ENCODE measurements around the gene UNC5B.

The UNC5B gene

DNA sequence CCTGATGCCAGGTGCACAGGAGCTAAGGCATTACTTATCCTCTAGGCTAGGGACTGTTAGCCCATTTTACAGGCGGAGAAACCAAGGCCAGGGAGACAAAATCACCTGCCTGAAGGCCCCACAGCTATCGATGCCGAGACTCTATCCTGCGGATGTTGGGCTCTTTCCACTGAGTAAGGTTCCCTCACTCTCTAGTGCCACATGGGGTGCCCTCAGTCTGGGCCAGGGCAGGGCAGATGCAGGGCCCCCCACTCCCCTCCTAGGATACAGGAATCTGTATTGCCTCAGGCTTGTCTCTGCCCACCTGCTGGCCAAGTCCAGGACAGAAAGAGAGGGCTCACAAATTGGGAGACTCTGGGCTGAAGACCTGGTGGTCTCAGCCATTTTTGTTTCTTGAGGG is 45.7 kb downstream of the UNC5B start:
- intact Hi-C loops (cut with DNase I; ENCODE audit: low total_unique reads), result no loop called here
- Histone ChIP-seq H3K9me3 (no peaks in the 10 kb centered on the region), H3K27me3 (no peaks in the 10 kb centered on the region), H3K36me3 (no peaks in the 10 kb centered on the region), H3K4me3 (no peak overlapping the region), H3K27ac (no peak overlapping the region), H3K4me1 (peaks cover 0 to 39% (median 20%) of the 10 kb centered on the region in 4 donors)
- TF ChIP-seq, protein P1, sequence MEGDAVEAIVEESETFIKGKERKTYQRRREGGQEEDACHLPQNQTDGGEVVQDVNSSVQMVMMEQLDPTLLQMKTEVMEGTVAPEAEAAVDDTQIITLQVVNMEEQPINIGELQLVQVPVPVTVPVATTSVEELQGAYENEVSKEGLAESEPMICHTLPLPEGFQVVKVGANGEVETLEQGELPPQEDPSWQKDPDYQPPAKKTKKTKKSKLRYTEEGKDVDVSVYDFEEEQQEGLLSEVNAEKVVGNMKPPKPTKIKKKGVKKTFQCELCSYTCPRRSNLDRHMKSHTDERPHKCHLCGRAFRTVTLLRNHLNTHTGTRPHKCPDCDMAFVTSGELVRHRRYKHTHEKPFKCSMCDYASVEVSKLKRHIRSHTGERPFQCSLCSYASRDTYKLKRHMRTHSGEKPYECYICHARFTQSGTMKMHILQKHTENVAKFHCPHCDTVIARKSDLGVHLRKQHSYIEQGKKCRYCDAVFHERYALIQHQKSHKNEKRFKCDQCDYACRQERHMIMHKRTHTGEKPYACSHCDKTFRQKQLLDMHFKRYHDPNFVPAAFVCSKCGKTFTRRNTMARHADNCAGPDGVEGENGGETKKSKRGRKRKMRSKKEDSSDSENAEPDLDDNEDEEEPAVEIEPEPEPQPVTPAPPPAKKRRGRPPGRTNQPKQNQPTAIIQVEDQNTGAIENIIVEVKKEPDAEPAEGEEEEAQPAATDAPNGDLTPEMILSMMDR (IDR thresholded peaks at IDR 0.05), result no peak
- no peak for DNase-seq

DNA sequence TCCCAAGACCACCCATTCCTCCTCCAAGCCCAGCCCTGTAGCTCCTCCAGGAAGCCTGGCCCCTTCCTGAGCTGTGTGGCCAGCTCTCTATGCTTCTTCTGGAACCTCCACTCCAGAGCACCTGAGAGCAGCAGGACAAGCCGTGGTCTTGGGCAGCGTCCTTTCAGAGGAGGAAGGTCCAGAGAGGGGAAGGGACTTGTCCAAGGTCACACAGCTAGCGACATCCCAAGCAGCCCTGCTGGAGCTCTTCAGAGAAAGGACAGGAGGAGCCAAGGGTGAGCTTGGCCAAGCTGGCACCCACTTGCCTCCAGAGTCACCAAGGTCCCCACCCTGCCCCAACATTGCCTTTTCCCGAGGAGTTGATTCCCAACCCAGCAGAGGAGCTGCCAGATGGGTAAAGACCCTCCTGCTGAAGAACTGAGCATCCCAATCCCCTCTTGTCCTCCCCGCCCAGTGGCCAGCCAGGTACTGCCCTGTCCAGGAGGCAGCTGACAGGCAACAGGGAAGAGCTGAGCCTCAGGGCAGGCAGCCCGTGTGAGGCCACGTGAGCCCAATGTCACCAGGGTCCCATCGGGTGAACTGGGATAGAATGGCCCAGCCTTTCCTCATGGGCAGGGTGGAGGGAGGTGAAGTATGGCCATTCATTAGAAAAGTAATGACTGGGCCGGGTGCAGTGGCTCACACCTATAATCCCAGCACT is 46.2 kb downstream of the UNC5B start:
- no peaks in the 10 kb centered on the region for H3K9me3 ChIP-seq
- TF ChIP-seq, protein P1 (IDR thresholded peaks at IDR 0.05), result no peak
- H3K27me3 ChIP-seq, result no peaks in the 10 kb centered on the region
- peaks cover 0 to 39% (median 20%) of the 10 kb centered on the region in 4 donors for H3K4me1 ChIP-seq
- no peaks in the 10 kb centered on the region for H3K36me3 ChIP-seq
- H3K4me3 ChIP-seq, result no peak overlapping the region
- no peak for DNase-seq
- intact Hi-C loops (cut with DNase I; ENCODE audit: low total_unique reads), result no loop called here
- H3K27ac ChIP-seq, result no peak overlapping the region

GRCh38 chr10:71259282-71259681 is 46.9 kb downstream of the UNC5B start:
- H3K4me3 ChIP-seq, result no peak overlapping the region
- DNase-seq, result no peak
- H3K9me3 ChIP-seq, result no peaks in the 10 kb centered on the region
- TF ChIP-seq, protein P1 (IDR thresholded peaks at IDR 0.05), result no peak
- intact Hi-C loops (cut with DNase I; ENCODE audit: low total_unique reads), result no loop called here
- H3K36me3 ChIP-seq, result no peaks in the 10 kb centered on the region
- H3K27me3 ChIP-seq, result no peaks in the 10 kb centered on the region
- peak overlapping the region; percentile 53 to 67 for H3K27ac ChIP-seq
- H3K4me1 ChIP-seq, result peaks cover 0 to 39% (median 20%) of the 10 kb centered on the region in 4 donors

GRCh38 chr10:71259815-71260501 is 47.6 kb downstream of the UNC5B start:
- H3K4me1 ChIP-seq, result peaks cover 0 to 39% (median 18%) of the 10 kb centered on the region in 4 donors
- no peak for DNase-seq
- TF ChIP-seq, protein P1 (IDR thresholded peaks at IDR 0.05), result no peak
- no peak overlapping the region for H3K4me3 ChIP-seq
- no peaks in the 10 kb centered on the region for H3K27me3 ChIP-seq
- no peaks in the 10 kb centered on the region for H3K9me3 ChIP-seq
- intact Hi-C loops (cut with DNase I; ENCODE audit: low total_unique reads), result no loop called here
- peak overlapping the region; percentile 53 to 67 for H3K27ac ChIP-seq
- no peaks in the 10 kb centered on the region for H3K36me3 ChIP-seq

DNA sequence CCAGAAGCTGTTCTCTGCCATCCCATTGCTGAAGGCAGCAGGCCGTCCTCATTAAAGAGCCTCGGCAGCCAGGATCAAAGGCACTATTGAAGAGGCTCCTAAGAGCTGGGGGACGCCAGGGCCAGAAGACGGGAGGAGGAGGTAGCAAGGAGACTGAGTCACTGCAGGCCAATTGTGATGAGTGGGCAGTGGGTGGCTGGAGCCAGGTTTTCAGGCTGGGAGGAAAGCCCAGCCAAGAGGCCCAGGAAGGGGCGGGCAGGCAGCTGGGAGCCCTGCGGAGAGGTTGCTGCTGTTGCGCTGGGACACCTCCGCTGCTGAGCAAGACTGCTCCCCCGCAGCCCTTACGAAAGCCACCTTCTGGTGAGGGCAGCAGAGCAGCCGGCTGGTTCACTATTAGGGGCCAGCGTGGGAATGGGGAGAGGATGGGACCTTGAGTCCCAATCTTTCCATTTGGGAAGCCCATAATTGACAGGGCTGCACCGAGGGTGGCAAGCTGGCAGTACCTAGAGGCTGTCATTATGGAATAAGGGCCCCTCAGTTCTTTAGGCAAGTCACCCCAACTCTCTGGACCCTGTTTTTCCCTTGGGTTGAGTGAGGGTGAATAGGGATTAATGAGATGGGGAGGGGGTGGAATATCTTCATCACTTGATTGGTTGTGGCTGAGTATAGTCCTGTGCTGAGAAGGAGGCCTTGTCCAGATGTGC is 48.4 kb downstream of the UNC5B start:
- DNase-seq, result no peak
- TF ChIP-seq, protein P1 (IDR thresholded peaks at IDR 0.05), result no peak
- H3K9me3 ChIP-seq, result no peaks in the 10 kb centered on the region
- peak overlapping the region; percentile 53 to 67 for H3K27ac ChIP-seq
- H3K4me3 ChIP-seq, result no peak overlapping the region
- intact Hi-C loops (cut with DNase I; ENCODE audit: low total_unique reads), result no loop called here
- no peaks in the 10 kb centered on the region for H3K27me3 ChIP-seq
- peaks cover 0 to 32% (median 14%) of the 10 kb centered on the region in 4 donors for H3K4me1 ChIP-seq
- H3K36me3 ChIP-seq, result no peaks in the 10 kb centered on the region

All from tibial artery (tissue), 4 donors.